Thoracic aorta (tissue), 2 donors: ENCODE measurements around the gene ZFP62. TPM values are rescaled to one million over a fixed set of nuclear protein-coding genes. Genes with fewer than 3 reads are reported as not detected.

ENCODE experiments used
- ATAC-seq: fragments of 150-250 bp; one replicate; pipeline ENCODE4 v1.8.0; 2017; ENCODE audit warnings: low read depth; ENCODE audit not compliant: insufficient number of reproducible peaks, low FRiP score
- DNase-seq: peaks from one replicate; pipeline ENCODE4 v3.0.0-alpha.2; 2020; ENCODE audit warnings: low spot score
- H3K27ac ChIP-seq, 2 donors: fragments of 200-600 bp; sonication (generic); 1 replicate in 1 of 2; 2 replicates in 1 of 2; pipeline ENCODE4 v1.5.1; 2016; ENCODE audit warnings: mild to moderate bottlenecking in 2 of 2, moderate library complexity in 2 of 2
- H3K27me3 ChIP-seq: fragments of 200-600 bp; sonication (generic); replicated peaks from 2 replicates; pipeline ENCODE4 v1.6.0; 2016; ENCODE audit warnings: mild to moderate bottlenecking; ENCODE audit not compliant: insufficient read depth
- H3K36me3 ChIP-seq: fragments of 200-600 bp; sonication (generic); one replicate; pipeline ENCODE4 v1.5.1; 2016
- H3K4me1 ChIP-seq, 2 donors: fragments of 200-600 bp; sonication (generic); 1 replicate in 1 of 2; 2 replicates in 1 of 2; pipeline versions ENCODE4 v1.5.1 to v1.6.0; 2016; ENCODE audit warnings: low read depth in 2 of 2, mild to moderate bottlenecking in 1 of 2; ENCODE audit not compliant: control insufficient read depth in 1 of 2
- H3K4me3 ChIP-seq: fragments of 200-600 bp; sonication (generic); 2 replicates; pipeline ENCODE4 v1.5.1; 2016; ENCODE audit warnings: mild to moderate bottlenecking
- H3K9me3 ChIP-seq: fragments of 200-600 bp; sonication (generic); 2 replicates; pipeline ENCODE4 v1.5.1; 2016
- CTCF ChIP-seq: fragments of 200-600 bp; sonication (generic); IDR thresholded peaks from one replicate; pipeline ENCODE4 v1.5.1; 2019; ENCODE audit warnings: antibody characterized with exemption
- total RNA-seq, 2 donors: library from RNA; depleted of rRNA; stranded (reverse); fragments of >200 nt; gene quantifications; one replicate each; pipeline versions ENCODE4 v1.1.0 to v1.2.3, GENCODE V29; 2016

ZFP62 gene
- total RNA-seq, 2 donors from 2014 or later: 12.2 to 19.0 TPM

GRCh38 chr5:180808461-180809000, 52.5 kb downstream of the ZFP62 start:
- no peak for TF ChIP-seq CTCF
- H3K27me3 ChIP-seq: no peaks in the 10 kb centered on the region
- H3K9me3 ChIP-seq: no peaks in the 10 kb centered on the region
- DNase-seq (no peak), ATAC-seq (no peak)
- peaks cover 45 to 69% of the 10 kb centered on the region in 2 donors for H3K4me1 ChIP-seq
- H3K36me3 ChIP-seq: no peaks in the 10 kb centered on the region
- peak overlapping the region in 1 of 2 donors; percentile 91 for H3K27ac ChIP-seq
- peak overlapping the region; percentile 91 for H3K4me3 ChIP-seq

- no peaks in the 10 kb centered on the region for H3K27me3 ChIP-seq
- no peaks in the 10 kb centered on the region for H3K9me3 ChIP-seq
- H3K36me3 ChIP-seq: no peaks in the 10 kb centered on the region
- peak overlapping the region; percentile 91 for H3K4me3 ChIP-seq
- ATAC-seq (no peak), DNase-seq (no peak)
- peak overlapping the region in 1 of 2 donors; percentile 91 for H3K27ac ChIP-seq
- TF ChIP-seq CTCF: no peak
- peaks cover 48 to 75% of the 10 kb centered on the region in 2 donors for H3K4me1 ChIP-seq
These were observed 53.2 kb downstream of the ZFP62 start for GRCh38 chr5:180807654-180808414.

GRCh38 chr5:180807046-180807445, 54.0 kb downstream of the ZFP62 start:
- Histone ChIP-seq H3K4me3 (peak overlapping the region; percentile 91), H3K36me3 (no peaks in the 10 kb centered on the region), H3K9me3 (no peaks in the 10 kb centered on the region), H3K27me3 (no peaks in the 10 kb centered on the region), H3K4me1 (peaks cover 48 to 75% of the 10 kb centered on the region in 2 donors), H3K27ac (peak overlapping the region; percentile 29 to 91)
- ATAC-seq (no peak), DNase-seq (no peak)
- TF ChIP-seq CTCF: no peak

GRCh38 chr5:180806351-180807011, 54.6 kb downstream of the ZFP62 start:
- Histone ChIP-seq H3K4me3 (peak overlapping the region; percentile 91), H3K27ac (peak overlapping the region; percentile 29 to 91), H3K9me3 (no peaks in the 10 kb centered on the region), H3K36me3 (no peaks in the 10 kb centered on the region), H3K27me3 (no peaks in the 10 kb centered on the region), H3K4me1 (peaks cover 49 to 74% of the 10 kb centered on the region in 2 donors)
- ATAC-seq (no peak), DNase-seq (no peak)
- TF ChIP-seq CTCF: no peak

- Histone ChIP-seq H3K4me1 (peaks cover 69 to 90% of the 10 kb centered on the region in 2 donors), H3K27ac (peak overlapping the region; percentile 92 to 97), H3K36me3 (no peaks in the 10 kb centered on the region), H3K27me3 (no peaks in the 10 kb centered on the region), H3K4me3 (peak overlapping the region; percentile 99), H3K9me3 (no peaks in the 10 kb centered on the region)
- ATAC-seq (no peak), DNase-seq (no peak)
- no peak for TF ChIP-seq CTCF
These were observed 56.9 kb downstream of the ZFP62 start for GRCh38 chr5:180804129-180804618.
